ENCODE measurements around the gene ADAMTS4. TPM values are rescaled to one million over a fixed set of nuclear protein-coding genes. Genes with fewer than 3 reads are reported as not detected.

ADAMTS4 gene
- polyA plus RNA-seq, 1 experiment, result 1.3 TPM

GRCh38 chr1:161185282-161185682, 13.6 kb downstream of the ADAMTS4 start:
- no peak overlapping the region for H3K4me3 ChIP-seq (ENCODE audit: low read depth, low read length)
- ChIA-PET POLR2A (no interaction called here), CTCF (interaction anchor here (1.5 kb wide), 1 partner anchor 40 kb away, joined by 5 read pairs; the partner anchor contains the start of gene TOMM40L)
- no peaks in the 10 kb centered on the region for H3K27me3 ChIP-seq (ENCODE audit: control insufficient read depth, insufficient read depth, low read length)
- DNase-seq (ENCODE audit: low read depth), result no peak
- no peak for TF ChIP-seq CTCF (IDR thresholded peaks at IDR 0.05; ENCODE audit: insufficient read depth, low read depth, low read length)
- H3K36me3 ChIP-seq (ENCODE audit: control insufficient read depth, insufficient read depth, low read length), result no peaks in the 10 kb centered on the region

GRCh38 chr1:161182214-161182613, 16.6 kb downstream of the ADAMTS4 start:
- no peak overlapping the region for H3K4me3 ChIP-seq (ENCODE audit: low read depth, low read length)
- no peaks in the 10 kb centered on the region for H3K27me3 ChIP-seq (ENCODE audit: control insufficient read depth, insufficient read depth, low read length)
- ChIA-PET POLR2A (interaction anchor here (1.0 kb wide), 1 partner anchor 20 kb away, joined by 3 read pairs; the partner anchor contains the start of gene NDUFS2), CTCF (interaction anchor here (1.1 to 4.0 kb wide), 5 partner anchors 10 to 44 kb away, joined by 3 to 34 read pairs (median 5); partner anchors contain the start of gene TOMM40L)
- TF ChIP-seq CTCF (IDR thresholded peaks at IDR 0.05; ENCODE audit: insufficient read depth, low read depth, low read length), result no peak
- H3K36me3 ChIP-seq (ENCODE audit: control insufficient read depth, insufficient read depth, low read length), result no peaks in the 10 kb centered on the region
- no peak for DNase-seq (ENCODE audit: low read depth)

GRCh38 chr1:161180639-161181038, 18.2 kb downstream of the ADAMTS4 start:
- TF ChIP-seq CTCF (IDR thresholded peaks at IDR 0.05; ENCODE audit: insufficient read depth, low read depth, low read length), result peak; percentile 33
- ChIA-PET CTCF (interaction anchor here (1.0 to 4.0 kb wide), 6 partner anchors 12 to 209 kb away, joined by 3 to 34 read pairs (median 3); partner anchors contain the start of gene PPOX), POLR2A (no interaction called here)
- peaks cover 3% of the 10 kb centered on the region; the same call in 1 of the 2 replicates for H3K36me3 ChIP-seq (ENCODE audit: control insufficient read depth, insufficient read depth, low read length)
- no peak for DNase-seq (ENCODE audit: low read depth)
- no peaks in the 10 kb centered on the region for H3K27me3 ChIP-seq (ENCODE audit: control insufficient read depth, insufficient read depth, low read length)
- no peak overlapping the region for H3K4me3 ChIP-seq (ENCODE audit: low read depth, low read length)

- ChIA-PET CTCF (interaction anchor here (0.6 to 4.0 kb wide), 9 partner anchors 10 to 226 kb away, joined by 3 to 34 read pairs (median 3); no protein-coding TSS in a partner anchor), POLR2A (no interaction called here)
- Histone ChIP-seq H3K27me3 (ENCODE audit: control insufficient read depth, insufficient read depth, low read length) (no peaks in the 10 kb centered on the region), H3K4me3 (ENCODE audit: low read depth, low read length) (no peak overlapping the region), H3K36me3 (ENCODE audit: control insufficient read depth, insufficient read depth, low read length) (peaks cover 5% of the 10 kb centered on the region)
- DNase-seq (ENCODE audit: low read depth), result no peak
- TF ChIP-seq CTCF (IDR thresholded peaks at IDR 0.05; ENCODE audit: insufficient read depth, low read depth, low read length), result no peak
Measured at GRCh38 chr1:161179698-161180097, 19.2 kb downstream of the ADAMTS4 start.

- peaks cover 9% of the 10 kb centered on the region for H3K36me3 ChIP-seq (ENCODE audit: control insufficient read depth, insufficient read depth, low read length)
- no peaks in the 10 kb centered on the region for H3K27me3 ChIP-seq (ENCODE audit: control insufficient read depth, insufficient read depth, low read length)
- H3K4me3 ChIP-seq (ENCODE audit: low read depth, low read length), result peak overlapping the region; percentile 95; the same call in 1 of the 2 replicates
- POLR2A ChIA-PET, result no interaction called here
- no peak for TF ChIP-seq CTCF (IDR thresholded peaks at IDR 0.05; ENCODE audit: insufficient read depth, low read depth, low read length)
- CTCF ChIA-PET, result interaction anchor here (1.0 kb wide), 1 partner anchor 12 kb away, joined by 3 read pairs; the partner anchor contains the start of gene PPOX
- no peak for DNase-seq (ENCODE audit: low read depth)
Measured at GRCh38 chr1:161177936-161178244, 21.0 kb downstream of the ADAMTS4 start.

Data from BJ (cell line).